ENCODE results near the gene FBXO28. TPM values are rescaled to one million over a fixed set of nuclear protein-coding genes. Genes with fewer than 3 reads are reported as not detected.

The FBXO28 gene
- polyA plus RNA-seq, 1 donor from 2014 or later = 20.3 TPM

- no peak overlapping the region for H3K27ac ChIP-seq (ENCODE audit: low read length)
- no peak overlapping the region for H3K4me2 ChIP-seq (ENCODE audit: low read length)
Measured at GRCh38 chr1:224159541-224159940, 45.6 kb downstream of the FBXO28 start.

GRCh38 chr1:224160171-224160682 lies 46.3 kb downstream of the FBXO28 start:
- Histone ChIP-seq H3K4me3 (ENCODE audit: low read length) (no peak overlapping the region), H3K9me2 (ENCODE audit: insufficient read depth, low read length) (no peaks in the 10 kb centered on the region), H3K4me2 (ENCODE audit: low read length) (no peak overlapping the region), H4K20me1 (ENCODE audit: insufficient read depth) (no peaks in the 10 kb centered on the region), H2AFZ (ENCODE audit: low read depth, low read length) (no peak overlapping the region), H3F3A (ENCODE audit: insufficient read depth, low read length, poor library complexity, severe bottlenecking) (no peaks in the 10 kb centered on the region), H3K36me3 (ENCODE audit: insufficient read depth, low read length) (peaks cover 7% of the 10 kb centered on the region), H3K27me3 (ENCODE audit: insufficient read depth, low read depth, low read length) (no peaks in the 10 kb centered on the region), H3K79me2 (replicated peaks; ENCODE audit: insufficient read depth, low read length) (no peaks in the 10 kb centered on the region), H3K27ac (ENCODE audit: low read length) (no peak overlapping the region), H3K9ac (ENCODE audit: low read length) (no peak overlapping the region), H3K9me3 (ENCODE audit: low read length) (no peaks in the 10 kb centered on the region)
- no peak for TF ChIP-seq SMC3 (conservative IDR thresholded peaks at IDR 0.05; ENCODE audit: poor library complexity)
- TF ChIP-seq POLR2AphosphoS5 (IDR thresholded peaks at IDR 0.05) = no peak

More at GRCh38 chr1:224159541-224159940, 45.6 kb downstream of the FBXO28 start:
- TF ChIP-seq EP300 (conservative IDR thresholded peaks at IDR 0.05; ENCODE audit: poor library complexity, severe bottlenecking) (no peak), SMC3 (conservative IDR thresholded peaks at IDR 0.05; ENCODE audit: poor library complexity) (no peak), POLR2AphosphoS5 (IDR thresholded peaks at IDR 0.05) (no peak), TAF1 (IDR thresholded peaks at IDR 0.05; ENCODE audit: low read depth) (no peak), MXI1 (conservative IDR thresholded peaks at IDR 0.05; ENCODE audit: poor library complexity, severe bottlenecking) (no peak), CTCF (IDR thresholded peaks at IDR 0.05; ENCODE audit: poor library complexity, severe bottlenecking) (no peak), RAD21 (conservative IDR thresholded peaks at IDR 0.05) (no peak), EZH2 (IDR thresholded peaks at IDR 0.05; ENCODE audit: borderline replicate concordance, insufficient read depth, low read length, poor library complexity, severe bottlenecking) (no peak), REST (IDR thresholded peaks at IDR 0.05; ENCODE audit: borderline replicate concordance) (no peak)
- no peak overlapping the region for H3K9ac ChIP-seq (ENCODE audit: low read length)
- no peaks in the 10 kb centered on the region for H3K9me2 ChIP-seq (ENCODE audit: insufficient read depth, low read length)
- H3K9me3 ChIP-seq (ENCODE audit: low read length) = no peaks in the 10 kb centered on the region
- peaks cover 7% of the 10 kb centered on the region for H3K36me3 ChIP-seq (ENCODE audit: insufficient read depth, low read length)
- H3F3A ChIP-seq (ENCODE audit: insufficient read depth, low read length, poor library complexity, severe bottlenecking) = no peaks in the 10 kb centered on the region
- H4K20me1 ChIP-seq (ENCODE audit: insufficient read depth) = no peaks in the 10 kb centered on the region
- no peaks in the 10 kb centered on the region for H3K27me3 ChIP-seq (ENCODE audit: insufficient read depth, low read depth, low read length)
- H2AFZ ChIP-seq (ENCODE audit: low read depth, low read length) = no peak overlapping the region
- H3K4me3 ChIP-seq (ENCODE audit: low read length) = no peak overlapping the region
- no peaks in the 10 kb centered on the region for H3K79me2 ChIP-seq (replicated peaks; ENCODE audit: insufficient read depth, low read length)
